MM.1S (cell line): ENCODE measurements around the gene FOXI3.

Experiments used
- DNase-seq: peaks from one replicate; pipeline ENCODE4 v3.0.0-alpha.2; 2015
- H2AFZ ChIP-seq: fragments of 300-600 bp; sonication (generic); 2 replicates; pipeline ENCODE4 v1.6.0; 2016; ENCODE audit warnings: antibody characterized with exemption, low read length
- H3F3A ChIP-seq: fragments of 300-600 bp; sonication (generic); 2 replicates; pipeline ENCODE4 v1.6.1; 2016; ENCODE audit warnings: mild to moderate bottlenecking, antibody characterized with exemption, low read length, moderate library complexity, mixed read lengths; ENCODE audit not compliant: insufficient read depth
- H3K27ac ChIP-seq: fragments of 300-600 bp; sonication (generic); 2 replicates; pipeline ENCODE4 v1.5.1; 2016; ENCODE audit warnings: mild to moderate bottlenecking, low read length
- H3K27me3 ChIP-seq: fragments of 300-600 bp; sonication (generic); replicated peaks from 2 replicates; pipeline ENCODE4 v1.6.0; 2016; ENCODE audit warnings: low read length; ENCODE audit not compliant: insufficient read depth
- H3K36me3 ChIP-seq: fragments of 300-600 bp; sonication (generic); replicated peaks from 2 replicates; pipeline ENCODE4 v1.6.1; 2016; ENCODE audit warnings: mild to moderate bottlenecking, low read length, mixed read lengths; ENCODE audit not compliant: insufficient read depth
- H3K4me1 ChIP-seq: fragments of 300-600 bp; sonication (generic); 2 replicates; pipeline ENCODE4 v1.6.1; 2016; ENCODE audit warnings: low read length, mixed read lengths
- H3K4me2 ChIP-seq: fragments of 300-600 bp; sonication (generic); 2 replicates; pipeline ENCODE4 v1.6.0; 2016; ENCODE audit warnings: low read depth, low read length
- H3K4me3 ChIP-seq: fragments of 300-600 bp; sonication (generic); 2 replicates; pipeline ENCODE4 v1.5.1; 2016; ENCODE audit warnings: low read length, mixed read lengths
- H3K79me2 ChIP-seq: fragments of 300-600 bp; sonication (generic); 2 replicates; pipeline ENCODE4 v1.6.1; 2016; ENCODE audit warnings: mixed run types, low read length, mixed read lengths
- H3K9ac ChIP-seq: fragments of 300-600 bp; sonication (generic); 2 replicates; pipeline ENCODE4 v1.6.1; 2016; ENCODE audit warnings: low read length, mixed read lengths
- H3K9me2 ChIP-seq: fragments of 300-600 bp; sonication (generic); replicated peaks from 2 replicates; pipeline ENCODE4 v1.6.1; 2016; ENCODE audit warnings: mild to moderate bottlenecking, low read length, mixed read lengths; ENCODE audit not compliant: insufficient read depth
- H3K9me3 ChIP-seq: fragments of 300-600 bp; sonication (generic); replicated peaks from 2 replicates; pipeline ENCODE4 v1.6.1; 2016; ENCODE audit warnings: mild to moderate bottlenecking, low read length, mixed read lengths; ENCODE audit not compliant: insufficient read depth
- H4K20me1 ChIP-seq: fragments of 300-600 bp; sonication (generic); 2 replicates; pipeline ENCODE4 v1.6.1; 2016; ENCODE audit warnings: mild to moderate bottlenecking, low read length, moderate library complexity, mixed read lengths; ENCODE audit not compliant: insufficient read depth
- EZH2 ChIP-seq: fragments of 300-600 bp; sonication (generic); optimal IDR thresholded peaks from 2 replicates; pipeline ENCODE3; 2017; ENCODE audit warnings: low read depth, mild to moderate bottlenecking, antibody characterized with exemption, low read length, mixed read lengths
- EZH2phosphoT487 ChIP-seq: fragments of 300-600 bp; sonication (generic); IDR thresholded peaks from 2 replicates; pipeline ENCODE4 v1.6.1; 2018; ENCODE audit warnings: antibody characterized with exemption, low read length
- TF ChIP-seq, protein P1 (sequence below): fragments of 300-600 bp; sonication (generic); IDR thresholded peaks from 2 replicates; pipeline ENCODE4 v1.5.1; 2016; ENCODE audit warnings: antibody characterized with exemption, low read length, mixed read lengths

The FOXI3 gene

DNA sequence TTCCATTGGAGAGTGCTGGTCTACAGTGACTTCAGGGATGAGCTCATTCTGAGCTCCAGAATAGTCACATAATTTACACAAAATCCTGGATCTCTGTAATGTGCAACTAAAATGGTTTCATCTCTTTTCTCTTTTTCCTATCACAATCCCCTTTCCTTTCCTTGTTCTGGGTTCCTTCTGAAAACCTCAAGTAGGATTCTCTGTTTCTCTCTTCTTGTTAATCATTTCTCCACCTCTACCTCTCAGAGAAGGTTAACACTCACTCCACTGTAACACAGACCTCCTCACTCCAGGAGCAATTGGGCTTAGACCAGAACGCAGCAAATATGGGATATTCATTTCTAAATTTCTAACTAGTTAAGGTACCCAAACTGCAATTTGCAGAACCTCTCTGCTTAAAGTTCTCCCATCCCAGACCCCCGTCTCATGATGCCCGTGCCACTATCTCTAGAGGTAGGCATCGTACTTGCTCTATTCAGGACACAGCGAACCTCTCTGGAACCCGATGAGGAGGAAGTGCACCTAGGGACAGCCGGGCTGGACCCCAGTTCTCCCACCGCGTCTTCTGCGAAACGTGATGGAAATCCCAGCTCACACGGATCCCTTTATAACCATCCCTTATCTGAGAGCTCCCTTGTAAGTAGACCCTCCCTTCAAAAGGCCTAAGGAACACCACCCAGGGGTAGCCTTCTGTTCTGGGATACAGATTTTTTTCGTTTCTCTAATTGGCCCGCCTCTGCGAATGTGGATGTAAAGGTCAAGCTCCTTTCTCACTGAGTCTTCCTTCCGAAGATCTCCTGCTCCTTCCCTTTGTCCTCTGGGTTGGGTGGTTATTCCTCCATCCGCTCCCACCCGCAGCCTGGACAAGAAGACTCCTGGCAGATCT is 1.3 kb downstream of the FOXI3 start:
- H4K20me1 ChIP-seq: no peaks in the 10 kb centered on the region
- peak overlapping the region; percentile 92 for H3K4me2 ChIP-seq
- peaks cover 7% of the 10 kb centered on the region; the same call in 1 of the 2 replicates for H3K27me3 ChIP-seq
- H3K4me3 ChIP-seq: peak overlapping the region; percentile 72
- no peak for TF ChIP-seq EZH2phosphoT487
- TF ChIP-seq EZH2: no peak
- TF ChIP-seq, protein P1, sequence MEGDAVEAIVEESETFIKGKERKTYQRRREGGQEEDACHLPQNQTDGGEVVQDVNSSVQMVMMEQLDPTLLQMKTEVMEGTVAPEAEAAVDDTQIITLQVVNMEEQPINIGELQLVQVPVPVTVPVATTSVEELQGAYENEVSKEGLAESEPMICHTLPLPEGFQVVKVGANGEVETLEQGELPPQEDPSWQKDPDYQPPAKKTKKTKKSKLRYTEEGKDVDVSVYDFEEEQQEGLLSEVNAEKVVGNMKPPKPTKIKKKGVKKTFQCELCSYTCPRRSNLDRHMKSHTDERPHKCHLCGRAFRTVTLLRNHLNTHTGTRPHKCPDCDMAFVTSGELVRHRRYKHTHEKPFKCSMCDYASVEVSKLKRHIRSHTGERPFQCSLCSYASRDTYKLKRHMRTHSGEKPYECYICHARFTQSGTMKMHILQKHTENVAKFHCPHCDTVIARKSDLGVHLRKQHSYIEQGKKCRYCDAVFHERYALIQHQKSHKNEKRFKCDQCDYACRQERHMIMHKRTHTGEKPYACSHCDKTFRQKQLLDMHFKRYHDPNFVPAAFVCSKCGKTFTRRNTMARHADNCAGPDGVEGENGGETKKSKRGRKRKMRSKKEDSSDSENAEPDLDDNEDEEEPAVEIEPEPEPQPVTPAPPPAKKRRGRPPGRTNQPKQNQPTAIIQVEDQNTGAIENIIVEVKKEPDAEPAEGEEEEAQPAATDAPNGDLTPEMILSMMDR: no peak
- no peak for DNase-seq
- no peaks in the 10 kb centered on the region for H3K79me2 ChIP-seq
- H3K9me2 ChIP-seq: no peaks in the 10 kb centered on the region
- H3F3A ChIP-seq: peaks cover 11% of the 10 kb centered on the region
- H2AFZ ChIP-seq: peak overlapping the region; percentile 87
- no peak overlapping the region for H3K9ac ChIP-seq
- H3K36me3 ChIP-seq: no peaks in the 10 kb centered on the region
- peaks cover 12% of the 10 kb centered on the region for H3K4me1 ChIP-seq
- no peaks in the 10 kb centered on the region; the same call in 1 of the 2 replicates for H3K9me3 ChIP-seq
- no peak overlapping the region for H3K27ac ChIP-seq

DNA sequence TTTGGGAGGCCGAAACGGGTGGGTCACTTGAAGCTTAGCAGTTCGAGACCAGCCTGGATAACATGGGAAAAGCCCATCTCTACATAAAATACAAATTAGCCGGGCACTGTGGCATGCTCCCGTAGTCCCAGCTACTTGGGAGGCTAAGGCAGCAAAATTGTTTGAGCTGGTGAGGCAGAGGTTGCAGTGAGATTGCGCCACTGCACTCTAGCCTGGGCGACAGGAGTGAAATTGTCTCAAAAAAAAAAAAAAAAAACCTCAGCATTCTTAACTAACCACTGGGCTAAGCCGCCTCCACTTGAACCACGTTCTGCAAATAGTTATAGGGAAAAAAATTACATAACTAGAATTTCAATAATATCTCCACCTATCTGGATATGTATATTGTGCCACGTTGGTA is 2.3 kb downstream of the FOXI3 start:
- Histone ChIP-seq H3K4me1 (peaks cover 12% of the 10 kb centered on the region), H4K20me1 (no peaks in the 10 kb centered on the region), H2AFZ (no peak overlapping the region), H3K9ac (no peak overlapping the region), H3F3A (peaks cover 11% of the 10 kb centered on the region), H3K27me3 (peaks cover 7% of the 10 kb centered on the region; the same call in 1 of the 2 replicates), H3K9me3 (no peaks in the 10 kb centered on the region; the same call in 1 of the 2 replicates), H3K79me2 (no peaks in the 10 kb centered on the region), H3K4me2 (no peak overlapping the region), H3K9me2 (no peaks in the 10 kb centered on the region), H3K36me3 (no peaks in the 10 kb centered on the region), H3K4me3 (no peak overlapping the region), H3K27ac (no peak overlapping the region)
- DNase-seq: no peak
- TF ChIP-seq, protein P1: no peak
- no peak for TF ChIP-seq EZH2phosphoT487
- TF ChIP-seq EZH2: no peak

DNA sequence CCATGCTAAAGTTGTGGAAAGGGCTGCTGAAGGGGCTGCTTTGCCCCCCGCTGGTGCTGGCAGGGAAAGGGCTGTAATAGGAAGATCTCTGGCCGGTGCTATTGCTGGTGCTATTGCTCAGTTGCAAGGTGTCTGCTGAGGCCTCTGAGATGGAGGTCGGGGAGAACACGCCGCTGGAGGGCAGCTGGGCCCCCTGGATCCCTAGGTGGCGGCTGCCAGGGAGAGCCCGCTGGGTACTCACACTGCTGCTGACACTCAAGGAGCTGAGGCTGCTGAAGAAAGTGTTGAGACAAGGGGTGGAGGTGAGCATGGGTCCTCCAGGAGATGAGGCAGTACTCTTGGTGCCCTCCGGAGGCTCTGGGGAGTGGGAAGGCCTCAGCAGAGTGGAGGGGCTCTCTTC is 4.2 kb downstream of the FOXI3 start:
- peaks cover 5% of the 10 kb centered on the region for H3F3A ChIP-seq
- no peak overlapping the region for H3K27ac ChIP-seq
- DNase-seq: no peak
- no peak overlapping the region for H3K4me2 ChIP-seq
- H4K20me1 ChIP-seq: no peaks in the 10 kb centered on the region
- no peak overlapping the region for H3K9ac ChIP-seq
- no peak overlapping the region for H3K4me3 ChIP-seq
- no peaks in the 10 kb centered on the region for H3K9me3 ChIP-seq
- no peaks in the 10 kb centered on the region for H3K79me2 ChIP-seq
- H3K9me2 ChIP-seq: no peaks in the 10 kb centered on the region
- no peak overlapping the region for H2AFZ ChIP-seq
- H3K27me3 ChIP-seq: no peaks in the 10 kb centered on the region
- peaks cover 6% of the 10 kb centered on the region; the same call in 1 of the 2 replicates for H3K4me1 ChIP-seq
- no peaks in the 10 kb centered on the region for H3K36me3 ChIP-seq
- no peak for TF ChIP-seq EZH2
- TF ChIP-seq EZH2phosphoT487: no peak
- TF ChIP-seq, protein P1: no peak
